ENCODE measurements around the gene OR9I1.

DNA sequence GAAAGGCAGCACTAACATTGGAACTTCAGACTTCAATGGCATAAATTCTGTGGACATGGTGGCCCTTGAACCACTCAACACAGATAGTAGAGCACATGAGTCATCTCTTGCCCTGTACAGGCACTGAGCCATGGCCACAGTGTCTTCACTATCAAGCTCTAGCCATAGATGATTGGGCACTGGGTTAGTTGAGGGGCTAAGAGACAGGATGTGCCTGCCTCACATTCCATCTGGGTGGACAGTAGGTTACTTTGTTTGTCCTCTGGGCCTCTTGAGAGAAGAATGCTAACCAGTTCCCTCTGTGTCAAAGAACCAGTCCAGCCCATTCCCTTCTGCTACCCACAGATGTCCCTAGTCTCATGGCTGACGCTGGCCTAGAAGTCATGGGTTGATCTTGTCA, 54.7 kb downstream of the OR9I1 start:
- no peak for TF ChIP-seq POLR2A (IDR thresholded peaks at IDR 0.05)
- TF ChIP-seq POLR2AphosphoS5 (IDR thresholded peaks at IDR 0.05), result no peak
- no peak for TF ChIP-seq CTCF (IDR thresholded peaks at IDR 0.05)

Measured in gastroesophageal sphincter (tissue), 3 donors.